Caco-2 (cell line): Measurements from ENCODE around the gene SCN1B. TPM values are rescaled to one million over a fixed set of nuclear protein-coding genes. Genes with fewer than 3 reads are reported as not detected.

Experiments
- BruUV-seq: library from RNA; stranded (reverse); fragments of 400-500 nt; replicated peaks from 2 replicates; lab custom pipeline; 2021; lab: Mats Ljungman, UMichigan
- CTCF ChIA-PET: fragments of 300-600 bp; sonication (Branson Sonifier 250); formaldehyde crosslinking; loops from one replicate; lab custom pipeline; 2022; ENCODE audit warnings: antibody characterized with exemption; lab: Charles Lee
- POLR2A ChIA-PET: fragments of 300-600 bp; sonication (Branson Sonifier 250); formaldehyde crosslinking; loops from one replicate; lab custom pipeline; 2022; ENCODE audit warnings: antibody characterized with exemption; lab: Charles Lee
- DNase-seq, 2 experiments: peaks; one replicate each; pipeline versions ENCODE4 v3.0.0 to v3.0.0-alpha.2; 2020 to 2022
- H3K27me3 ChIP-seq: replicated peaks from 2 replicates; pipeline ENCODE4 v1.6.0; 2011; ENCODE audit warnings: low read length; ENCODE audit not compliant: control insufficient read depth, insufficient read depth
- H3K36me3 ChIP-seq: 2 replicates; pipeline ENCODE4 v1.5.1; 2011; ENCODE audit warnings: low read length; ENCODE audit not compliant: control insufficient read depth, insufficient read depth
- H3K4me1 ChIP-seq: fragments of 250-450 bp; sonication (Bioruptor Pico); 2 replicates; pipeline ENCODE4 v1.5.1; 2020; ENCODE audit warnings: mild to moderate bottlenecking
- H3K4me3 ChIP-seq: 2 replicates; pipeline ENCODE4 v1.5.1; 2011; ENCODE audit warnings: low read depth, mild to moderate bottlenecking, control low read depth, low read length
- H3K9me3 ChIP-seq: fragments of 250-450 bp; sonication (Bioruptor Pico); 2 replicates; pipeline ENCODE4 v1.5.1; 2020; ENCODE audit warnings: mild to moderate bottlenecking, moderate library complexity
- H3K27ac Mint-ChIP-seq: one replicate; pipeline ENCODE4 v1.8.0; 2022; ENCODE audit warnings: mixed read lengths; ENCODE audit not compliant: unreplicated experiment
- H3K27me3 Mint-ChIP-seq: one replicate; pipeline ENCODE4 v1.8.0; 2022; ENCODE audit warnings: mixed read lengths; ENCODE audit not compliant: insufficient read depth, unreplicated experiment
- H3K36me3 Mint-ChIP-seq: one replicate; pipeline ENCODE4 v1.8.0; 2022; ENCODE audit warnings: mild to moderate bottlenecking, mixed read lengths; ENCODE audit not compliant: insufficient read depth, unreplicated experiment
- H3K4me1 Mint-ChIP-seq: one replicate; pipeline ENCODE4 v1.8.0; 2022; ENCODE audit warnings: low read depth, mixed read lengths; ENCODE audit not compliant: unreplicated experiment
- H3K4me3 Mint-ChIP-seq: one replicate; pipeline ENCODE4 v1.8.0; 2022; ENCODE audit warnings: mild to moderate bottlenecking, moderate library complexity, mixed read lengths; ENCODE audit not compliant: unreplicated experiment
- H3K9me3 Mint-ChIP-seq: one replicate; pipeline ENCODE4 v1.8.0; 2022; ENCODE audit warnings: mixed read lengths; ENCODE audit not compliant: unreplicated experiment
- intact Hi-C: fragments of 100-400 bp; cut with micrococcal nuclease; formaldehyde crosslinking; loops from one replicate; pipeline ENCODE4 v1.10.0; 2022; ENCODE audit not compliant: unreplicated experiment
- total RNA-seq: library from RNA; stranded (reverse); gene quantifications from 2 replicates; pipeline ENCODE4 v1.2.3, GENCODE V29; 2022
- TF ChIP-seq, protein P1 (sequence below), 2 experiments: fragments of 200-600 bp in 1 of 2; IDR thresholded peaks; 1 replicate in 1 of 2; 2 replicates in 1 of 2; pipeline versions ENCODE4 v1.5.1 to v1.8.0; 2011 to 2022; ENCODE audit warnings: antibody characterized with exemption in 1 of 2, control low read depth in 1 of 2, inconsistent platforms in 1 of 2, low read depth in 1 of 2, low read length in 1 of 2, mild to moderate bottlenecking in 1 of 2, moderate library complexity in 1 of 2; ENCODE audit not compliant: insufficient read depth in 1 of 2, severe bottlenecking in 1 of 2, unreplicated experiment in 1 of 2

The SCN1B gene
- total RNA-seq, 1 experiment from 2014 or later: 1.7 TPM

DNA sequence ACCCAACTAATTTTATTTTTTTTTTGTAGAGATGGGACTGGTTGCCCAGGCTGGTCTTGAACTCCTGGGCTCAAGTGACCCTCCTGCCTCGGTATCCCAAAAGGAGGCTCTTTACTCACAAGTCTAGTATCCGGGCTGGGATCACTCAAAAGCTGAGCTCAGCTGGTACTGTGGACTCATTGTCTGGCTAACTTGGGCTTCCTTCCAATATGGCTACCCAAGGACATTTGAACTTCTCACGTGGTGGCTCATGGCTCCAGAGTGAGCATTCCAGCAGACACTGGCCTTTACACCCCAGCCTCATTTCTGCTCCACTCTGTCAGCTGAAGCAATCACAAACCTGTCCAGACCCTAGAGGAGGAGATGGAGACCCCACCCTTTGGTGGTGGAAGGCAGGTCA is 40.2 kb downstream of the SCN1B start:
- ChIA-PET POLR2A (no interaction called here), CTCF (interaction anchor here (0.6 to 1.6 kb wide), 2 partner anchors 26 to 71 kb away, joined by 3 read pairs; no protein-coding TSS in a partner anchor)
- H3K9me3 Mint-ChIP-seq: no peaks in the 10 kb centered on the region
- Histone ChIP-seq H3K36me3 (no peaks in the 10 kb centered on the region), H3K4me3 (no peak overlapping the region), H3K4me1 (no peaks in the 10 kb centered on the region), H3K9me3 (peaks cover 8% of the 10 kb centered on the region; the same call in 1 of the 2 replicates), H3K27me3 (no peaks in the 10 kb centered on the region)
- TF ChIP-seq, protein P1, sequence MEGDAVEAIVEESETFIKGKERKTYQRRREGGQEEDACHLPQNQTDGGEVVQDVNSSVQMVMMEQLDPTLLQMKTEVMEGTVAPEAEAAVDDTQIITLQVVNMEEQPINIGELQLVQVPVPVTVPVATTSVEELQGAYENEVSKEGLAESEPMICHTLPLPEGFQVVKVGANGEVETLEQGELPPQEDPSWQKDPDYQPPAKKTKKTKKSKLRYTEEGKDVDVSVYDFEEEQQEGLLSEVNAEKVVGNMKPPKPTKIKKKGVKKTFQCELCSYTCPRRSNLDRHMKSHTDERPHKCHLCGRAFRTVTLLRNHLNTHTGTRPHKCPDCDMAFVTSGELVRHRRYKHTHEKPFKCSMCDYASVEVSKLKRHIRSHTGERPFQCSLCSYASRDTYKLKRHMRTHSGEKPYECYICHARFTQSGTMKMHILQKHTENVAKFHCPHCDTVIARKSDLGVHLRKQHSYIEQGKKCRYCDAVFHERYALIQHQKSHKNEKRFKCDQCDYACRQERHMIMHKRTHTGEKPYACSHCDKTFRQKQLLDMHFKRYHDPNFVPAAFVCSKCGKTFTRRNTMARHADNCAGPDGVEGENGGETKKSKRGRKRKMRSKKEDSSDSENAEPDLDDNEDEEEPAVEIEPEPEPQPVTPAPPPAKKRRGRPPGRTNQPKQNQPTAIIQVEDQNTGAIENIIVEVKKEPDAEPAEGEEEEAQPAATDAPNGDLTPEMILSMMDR (IDR thresholded peaks at IDR 0.05; ENCODE audit: insufficient read depth in 1 of 2, low read depth in 1 of 2, low read length in 1 of 2, severe bottlenecking in 1 of 2, unreplicated experiment in 1 of 2): no peak
- H3K4me1 Mint-ChIP-seq: no peaks in the 10 kb centered on the region
- no TSS peak for BruUV-seq
- H3K4me3 Mint-ChIP-seq: no peak overlapping the region
- H3K27ac Mint-ChIP-seq: no peak overlapping the region
- no peak for DNase-seq
- intact Hi-C loops: no loop called here
- H3K27me3 Mint-ChIP-seq: peaks cover 2% of the 10 kb centered on the region
- H3K36me3 Mint-ChIP-seq: no peaks in the 10 kb centered on the region

DNA sequence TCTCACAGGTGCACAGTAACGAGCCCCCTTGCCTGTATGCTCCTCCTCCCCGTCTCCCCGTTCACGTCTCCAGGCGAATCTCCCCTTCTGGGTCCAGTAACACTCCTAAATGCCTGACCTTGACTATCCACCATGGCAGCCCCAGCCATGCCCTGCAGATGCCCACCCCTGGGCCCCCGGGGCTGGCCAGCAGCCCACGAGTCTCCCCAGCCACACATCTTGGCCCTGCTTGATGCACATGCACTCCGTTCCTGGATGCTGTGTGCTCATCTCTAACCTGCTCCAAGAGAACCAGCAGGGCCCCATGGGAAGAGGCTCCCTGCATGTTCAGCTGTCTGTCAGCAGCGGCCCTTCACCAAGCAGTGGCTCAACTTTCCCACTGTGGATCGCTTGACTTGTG is 43.2 kb downstream of the SCN1B start:
- Mint-ChIP-seq H3K9me3 (no peaks in the 10 kb centered on the region), H3K4me3 (no peak overlapping the region), H3K27ac (no peak overlapping the region), H3K27me3 (peaks cover 2% of the 10 kb centered on the region), H3K4me1 (no peaks in the 10 kb centered on the region), H3K36me3 (no peaks in the 10 kb centered on the region)
- H3K27me3 ChIP-seq: no peaks in the 10 kb centered on the region; the same call in 1 of the 2 replicates
- intact Hi-C loops: no loop called here
- TF ChIP-seq, protein P1 (IDR thresholded peaks at IDR 0.05; ENCODE audit: insufficient read depth in 1 of 2, low read depth in 1 of 2, low read length in 1 of 2, severe bottlenecking in 1 of 2, unreplicated experiment in 1 of 2): no peak
- BruUV-seq: no TSS peak
- H3K36me3 ChIP-seq: no peaks in the 10 kb centered on the region
- peaks cover 8% of the 10 kb centered on the region; the same call in 1 of the 2 replicates for H3K9me3 ChIP-seq
- DNase-seq: no peak
- H3K4me1 ChIP-seq: no peaks in the 10 kb centered on the region
- POLR2A ChIA-PET: no interaction called here
- no peak overlapping the region for H3K4me3 ChIP-seq
- CTCF ChIA-PET: no interaction called here

DNA sequence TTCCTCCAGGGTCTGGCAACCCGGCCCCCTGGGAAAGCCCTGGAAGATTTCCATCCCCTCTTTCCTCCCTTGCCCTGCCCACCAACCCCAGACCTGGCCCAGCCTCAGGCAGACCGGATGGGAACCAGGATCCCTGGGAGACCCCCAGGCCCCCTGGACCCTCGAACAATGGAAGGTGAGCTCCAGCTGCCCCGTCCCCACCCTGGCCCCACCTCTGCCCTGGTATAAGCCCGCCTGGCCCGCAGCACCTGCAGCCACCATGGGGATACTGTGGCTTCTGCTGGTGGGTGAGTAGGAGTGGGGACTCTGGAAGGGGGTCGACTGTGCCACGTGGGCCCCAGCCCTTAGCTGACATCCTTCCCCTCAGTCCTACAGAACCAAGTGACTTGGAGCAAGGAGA is 43.7 kb downstream of the SCN1B start:
- Mint-ChIP-seq H3K27ac (no peak overlapping the region), H3K36me3 (no peaks in the 10 kb centered on the region), H3K4me3 (no peak overlapping the region), H3K9me3 (no peaks in the 10 kb centered on the region), H3K4me1 (no peaks in the 10 kb centered on the region), H3K27me3 (peaks cover 2% of the 10 kb centered on the region)
- peaks cover 8% of the 10 kb centered on the region; the same call in 1 of the 2 replicates for H3K9me3 ChIP-seq
- ChIA-PET CTCF (no interaction called here), POLR2A (no interaction called here)
- H3K36me3 ChIP-seq: no peaks in the 10 kb centered on the region
- H3K27me3 ChIP-seq: no peaks in the 10 kb centered on the region; the same call in 1 of the 2 replicates
- H3K4me1 ChIP-seq: no peaks in the 10 kb centered on the region
- H3K4me3 ChIP-seq: no peak overlapping the region
- TF ChIP-seq, protein P1 (IDR thresholded peaks at IDR 0.05; ENCODE audit: insufficient read depth in 1 of 2, low read depth in 1 of 2, low read length in 1 of 2, severe bottlenecking in 1 of 2, unreplicated experiment in 1 of 2): no peak
- BruUV-seq: no TSS peak
- DNase-seq: no peak
- intact Hi-C loops: no loop called here
